ENCODE measurements around the gene MIGA2.

The MIGA2 gene

DNA sequence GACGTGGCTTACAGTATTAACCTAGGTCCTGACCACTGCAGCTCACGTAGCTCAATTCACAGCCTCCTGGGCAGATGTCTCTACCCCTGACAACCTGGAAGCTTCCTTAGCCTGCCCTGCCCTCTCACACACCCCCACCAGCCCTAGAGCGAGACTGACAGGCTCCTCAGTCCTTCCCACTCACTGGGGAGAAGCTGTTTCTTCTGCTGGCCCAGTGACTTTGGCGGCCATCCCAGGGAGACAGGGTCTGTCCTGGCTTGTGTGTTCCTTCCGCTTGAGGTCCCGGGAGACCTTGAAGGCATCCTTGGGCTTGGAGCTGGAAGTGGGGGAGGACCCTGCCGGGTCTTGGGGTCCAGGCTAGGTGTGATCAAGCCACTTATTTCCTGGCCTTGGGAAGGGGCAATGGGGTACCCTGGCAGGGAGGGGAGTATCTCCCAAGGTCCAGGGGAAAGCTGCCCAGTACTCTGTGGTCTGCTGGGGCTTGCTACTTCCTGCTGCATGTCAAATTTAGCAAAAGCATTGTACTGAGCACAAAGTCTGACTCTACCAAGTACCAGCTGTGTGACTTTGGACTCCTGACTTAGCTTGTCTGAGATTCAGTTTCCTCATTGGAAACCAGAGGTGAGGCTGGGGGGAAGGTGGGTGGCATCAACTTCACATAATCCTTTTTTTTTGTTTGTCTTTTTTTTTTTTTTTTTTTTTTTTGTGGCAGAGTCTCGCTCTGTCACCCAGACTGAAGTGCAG lies 1.9 kb downstream of the MIGA2 start:
- no peak for DNase-seq

DNA sequence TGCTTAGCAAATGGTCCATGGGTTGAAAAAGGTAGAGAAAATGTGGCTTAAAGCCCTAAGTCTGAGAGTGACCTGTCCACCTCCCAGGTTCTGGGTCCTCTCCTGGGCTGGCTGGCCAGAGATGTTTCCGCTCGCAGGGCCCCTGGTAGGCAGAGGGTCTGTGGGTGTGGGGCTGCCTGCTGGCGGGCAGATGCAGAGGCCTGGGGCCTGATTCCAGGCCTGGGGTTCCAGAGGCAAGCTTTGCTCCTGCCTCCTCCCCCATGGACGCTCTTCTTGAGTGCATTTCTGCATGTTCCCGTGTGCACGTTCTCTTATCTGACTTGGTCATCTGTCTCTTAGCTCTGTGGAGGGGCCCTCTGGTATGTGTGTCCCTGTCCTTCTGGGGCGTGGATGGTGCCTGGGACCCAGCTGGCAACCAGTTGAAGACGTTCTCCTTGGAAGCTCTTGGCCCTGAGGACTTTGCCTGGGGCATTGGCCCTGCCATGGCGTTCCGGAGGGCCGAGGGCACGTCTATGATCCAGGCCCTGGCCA lies 3.8 kb downstream of the MIGA2 start:
- no peak for DNase-seq

- DNase-seq, result no peak
Observed at GRCh38 chr9:129042016-129042415, 5.6 kb downstream of the MIGA2 start.

- peak in 1 of 2 experiments; percentile 18 for DNase-seq
Observed at GRCh38 chr9:129052592-129052991, 16.2 kb downstream of the MIGA2 start.

- DNase-seq, result no peak
Observed at GRCh38 chr9:129053020-129053419, 16.6 kb downstream of the MIGA2 start.

GRCh38 chr9:129054163-129054851 lies 17.9 kb downstream of the MIGA2 start:
- DNase-seq, result no peak

DNA sequence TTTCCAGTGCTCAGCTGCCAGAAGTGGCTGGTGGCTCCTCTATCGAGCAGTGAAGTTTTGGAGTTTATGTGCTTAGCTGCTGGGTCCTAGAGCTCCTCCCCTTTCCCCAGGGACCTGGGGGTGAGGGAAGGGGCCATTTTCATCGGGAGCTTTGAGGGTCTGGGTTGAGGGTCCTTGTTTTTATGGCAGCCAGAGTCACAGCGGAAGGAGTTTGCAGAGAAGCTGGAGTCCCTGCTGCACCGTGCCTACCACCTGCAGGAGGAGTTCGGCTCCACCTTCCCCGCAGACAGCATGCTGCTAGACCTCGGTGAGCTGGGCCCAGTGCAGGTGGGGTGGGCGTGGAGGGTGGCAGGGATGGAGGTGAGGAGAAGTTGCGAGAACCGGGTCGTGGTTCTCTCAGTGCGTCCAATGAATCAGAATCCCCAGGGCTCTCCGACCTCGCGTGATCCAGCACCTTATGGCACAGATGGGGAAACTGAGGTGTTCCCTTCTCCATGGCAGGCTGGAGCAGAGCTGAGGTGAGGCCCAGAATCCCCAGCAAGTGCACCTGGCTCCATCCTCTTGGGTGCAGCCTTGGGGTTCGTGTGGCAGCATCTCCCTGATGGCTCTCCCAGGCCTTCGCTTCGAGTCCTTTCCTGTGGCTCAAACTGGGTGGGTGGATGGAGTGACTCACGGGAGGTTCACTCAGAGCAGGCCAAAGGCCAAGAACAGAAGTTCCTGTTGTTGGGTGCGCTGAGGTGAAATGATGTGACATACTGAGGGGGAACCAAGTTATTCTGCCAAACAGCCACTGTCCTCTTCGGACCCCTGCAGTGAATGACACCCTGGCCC lies 22.8 kb downstream of the MIGA2 start:
- no peak for DNase-seq

DNA sequence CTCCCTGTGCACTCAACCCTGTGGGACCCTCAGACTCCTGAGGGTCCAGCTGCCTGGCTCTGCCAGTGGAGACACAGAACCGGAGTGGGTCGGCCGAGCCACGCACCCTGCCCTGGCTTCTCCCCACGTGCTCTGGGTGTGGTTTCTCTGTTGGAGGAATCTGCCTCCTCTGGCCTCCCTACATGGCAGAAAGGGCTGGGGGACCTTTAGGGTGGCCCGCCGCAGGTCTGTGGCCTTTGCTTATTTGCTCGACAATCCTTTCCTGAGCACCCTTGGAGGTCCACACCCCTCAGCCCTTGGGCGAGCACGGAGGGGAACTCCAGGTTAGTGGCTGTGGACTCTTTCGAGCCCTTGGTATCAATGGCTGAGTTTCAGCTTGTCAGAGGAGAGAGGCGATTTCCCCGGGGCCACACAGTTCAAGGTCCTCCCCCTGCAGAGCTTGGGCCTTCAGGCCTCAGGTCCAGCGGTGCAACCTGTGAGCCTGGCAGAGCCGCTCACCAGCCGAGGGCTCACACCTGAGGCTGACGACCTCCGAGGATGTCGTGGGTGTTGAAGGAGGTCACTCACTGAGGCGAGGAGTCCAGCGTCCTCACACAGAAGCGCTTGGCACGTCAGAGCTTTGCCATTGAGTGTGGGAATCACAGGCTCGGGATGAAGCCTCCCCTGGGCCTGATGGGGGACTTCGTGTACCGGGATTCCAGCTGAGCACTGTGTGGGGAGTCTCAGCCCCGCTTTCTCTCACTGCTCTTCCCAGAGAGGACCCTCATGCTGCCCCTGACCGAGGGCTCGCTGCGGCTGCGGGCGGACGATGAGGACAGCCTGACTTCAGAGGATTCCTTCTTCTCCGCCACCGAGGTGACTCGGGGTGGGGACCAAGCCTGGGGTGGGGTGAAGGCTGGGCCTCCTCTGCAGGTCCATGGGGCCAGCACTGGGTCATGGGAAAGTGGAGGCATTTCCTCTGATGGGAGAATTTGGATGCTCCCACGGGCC lies 23.7 kb downstream of the MIGA2 start:
- DNase-seq, result no peak

GRCh38 chr9:129060991-129061390 lies 24.6 kb downstream of the MIGA2 start:
- no peak for DNase-seq

GRCh38 chr9:129063061-129063460 lies 26.6 kb downstream of the MIGA2 start:
- DNase-seq, result no peak

- DNase-seq, result no peak
Observed at GRCh38 chr9:129064499-129064908, 28.1 kb downstream of the MIGA2 start.

DNA sequence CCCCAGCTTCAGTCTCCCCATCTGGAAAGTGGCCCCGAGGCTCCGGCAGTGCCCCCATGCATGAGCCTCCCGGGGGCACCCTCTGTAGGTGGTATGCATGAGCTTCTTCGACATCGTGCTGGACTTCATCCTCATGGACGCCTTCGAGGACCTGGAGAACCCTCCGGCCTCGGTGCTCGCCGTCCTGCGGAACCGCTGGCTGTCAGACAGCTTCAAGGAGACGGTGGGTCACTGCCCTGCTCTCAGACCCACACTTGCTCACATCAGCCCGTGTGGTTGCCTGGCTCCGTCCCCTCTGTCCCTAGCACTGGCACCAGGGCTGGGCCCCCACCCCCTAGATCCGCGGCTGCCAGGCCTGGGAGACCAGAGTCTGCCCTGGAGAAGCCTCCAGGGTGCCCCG lies 31.7 kb downstream of the MIGA2 start:
- DNase-seq, result no peak

- no peak for DNase-seq
Observed at GRCh38 chr9:129068990-129069861, 32.8 kb downstream of the MIGA2 start.

DNA sequence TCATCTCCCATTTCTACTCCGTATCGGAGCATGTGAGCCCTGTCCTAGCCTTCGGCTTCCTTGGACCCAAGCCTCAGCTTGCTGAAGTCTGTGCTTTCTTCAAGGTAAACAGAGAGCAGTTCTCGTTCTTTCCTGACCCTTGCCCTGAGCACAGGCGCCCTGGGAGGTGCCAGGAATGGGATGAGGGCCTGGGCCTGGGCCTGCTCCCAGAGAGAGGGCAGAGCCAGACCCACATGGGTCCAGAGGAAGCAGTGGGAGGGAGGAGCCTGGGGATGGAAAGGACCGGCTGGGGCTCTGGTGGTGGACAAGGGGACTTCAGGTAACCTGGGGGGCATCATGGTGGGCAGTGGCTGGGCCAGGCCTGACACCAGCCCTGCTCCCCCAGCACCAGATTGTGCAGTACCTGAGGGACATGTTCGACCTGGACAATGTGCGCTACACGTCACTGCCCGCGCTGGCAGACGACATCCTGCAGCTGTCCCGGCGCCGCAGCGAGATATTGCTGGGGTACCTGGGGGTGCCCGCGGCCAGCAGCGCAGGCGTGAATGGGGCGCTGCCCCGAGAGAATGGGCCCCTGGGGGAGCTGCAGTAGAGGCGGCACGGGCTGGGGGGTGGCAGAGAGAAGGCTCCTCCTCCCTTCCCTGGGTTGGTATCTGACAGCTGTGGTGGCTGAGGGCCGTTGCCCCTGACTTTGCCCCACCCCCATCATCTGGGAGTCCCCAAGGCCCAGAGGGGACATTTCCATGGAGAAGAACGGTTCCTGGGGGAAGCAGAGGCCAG lies 33.6 kb downstream of the MIGA2 start:
- DNase-seq, result no peak

GRCh38 chr9:129070696-129071525 lies 34.5 kb downstream of the MIGA2 start:
- DNase-seq, result no peak

DNA sequence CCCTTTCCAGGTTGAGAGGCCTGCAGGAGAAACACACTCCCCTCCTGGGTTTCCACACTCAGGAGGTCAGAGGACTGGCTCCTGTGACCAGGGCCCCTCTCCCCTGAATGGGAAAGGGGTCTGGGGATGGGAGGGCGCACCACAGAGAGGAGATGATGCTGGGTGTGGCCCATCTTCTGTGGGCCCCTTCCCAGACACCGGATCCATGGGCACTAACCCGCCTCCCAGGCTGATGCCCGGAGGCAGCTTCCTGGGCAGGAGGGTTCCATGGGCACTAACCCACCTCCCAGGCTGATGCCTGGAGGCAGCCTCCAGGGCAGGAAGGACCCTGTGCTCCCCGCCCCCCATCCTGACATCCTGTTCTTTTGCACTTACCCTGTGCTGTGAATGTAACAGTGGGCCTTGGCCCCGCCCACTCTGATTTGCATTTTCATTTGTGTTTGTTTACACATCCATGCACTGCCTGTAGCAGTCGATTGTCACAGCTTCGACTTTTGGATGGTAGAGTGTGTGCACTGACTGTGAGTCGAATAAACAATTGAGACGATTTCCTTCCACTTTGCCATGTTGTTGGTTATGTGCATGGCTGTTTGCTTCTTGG lies 35.2 kb downstream of the MIGA2 start:
- DNase-seq, result no peak

- DNase-seq, result no peak
Observed at GRCh38 chr9:129072171-129072570, 35.7 kb downstream of the MIGA2 start.

DNA sequence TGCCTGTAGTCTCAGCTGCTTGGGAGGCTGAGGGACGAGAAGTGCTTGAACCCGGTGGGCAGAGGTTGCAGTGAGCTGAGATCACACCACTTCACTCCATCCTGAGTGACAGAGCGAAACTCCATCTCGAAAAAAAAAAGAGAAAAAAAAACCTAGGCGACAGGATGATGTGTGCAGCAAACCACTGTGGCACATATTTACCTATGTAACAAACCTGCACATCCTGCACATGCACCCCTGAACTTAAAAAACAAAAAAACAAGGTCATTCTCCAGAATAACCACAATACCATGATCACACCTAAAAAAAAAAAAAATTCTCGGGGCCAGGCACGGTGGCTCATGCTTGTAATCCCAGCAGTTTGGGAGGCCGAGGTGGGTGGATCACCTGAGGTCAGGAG lies 37.0 kb downstream of the MIGA2 start:
- DNase-seq, result no peak

- DNase-seq, result no peak
Observed at GRCh38 chr9:129074106-129074505, 37.7 kb downstream of the MIGA2 start.
